Measurements from ENCODE around the gene GJC1. TPM values are rescaled to one million over a fixed set of nuclear protein-coding genes. Genes with fewer than 3 reads are reported as not detected.

Gene GJC1
- total and polyA plus RNA-seq, 2 experiments from 2014 or later = 13.6 to 18.4 TPM

GRCh38 chr17:44837196-44837595, 7.1 kb upstream of the GJC1 start:
- in situ Hi-C loops (cut with MboI) = no loop called here
- Histone ChIP-seq H3K79me2 (ENCODE audit: insufficient read depth) (no peaks in the 10 kb centered on the region), H3K27ac (no peak overlapping the region)

GRCh38 chr17:44832805-44833204, 2.7 kb upstream of the GJC1 start:
- H3K9me3 ChIP-seq (ENCODE audit: low read depth) = no peaks in the 10 kb centered on the region
- no peak overlapping the region for H3K4me3 ChIP-seq
- DNase-seq = no peak
- in situ Hi-C loops (cut with MboI) = no loop called here
- peaks cover 8% of the 10 kb centered on the region; the same call in 1 of the 2 replicates for H3K4me1 ChIP-seq (ENCODE audit: insufficient read depth)
- peaks cover 21% of the 10 kb centered on the region for H3F3A ChIP-seq (ENCODE audit: insufficient read depth)
- H3K9ac ChIP-seq = no peak overlapping the region
- no peaks in the 10 kb centered on the region for H3K27me3 ChIP-seq (replicated peaks; ENCODE audit: insufficient read depth)
- no peak overlapping the region for H3K4me2 ChIP-seq (ENCODE audit: unreplicated experiment)
- H3K9me2 ChIP-seq (ENCODE audit: insufficient read depth) = no peaks in the 10 kb centered on the region
- no peak overlapping the region for H3K27ac ChIP-seq
- H3K79me2 ChIP-seq (ENCODE audit: insufficient read depth) = peaks cover 18% of the 10 kb centered on the region
- no peak overlapping the region for H2AFZ ChIP-seq
- TF ChIP-seq EZH2 (IDR thresholded peaks at IDR 0.05; ENCODE audit: insufficient read depth, poor library complexity, severe bottlenecking) (no peak), EZH2phosphoT487 (IDR thresholded peaks at IDR 0.05; ENCODE audit: insufficient read depth, low read depth) (no peak)
- no peaks in the 10 kb centered on the region for H3K36me3 ChIP-seq (ENCODE audit: low read depth)
- WGBS, 2 experiments (ENCODE audit: low coverage in 1 of 2, low lambda C conversion rate in 2 of 2, missing lambda C conversion rate in 2 of 2) = 83 to 90% methylated on average over 5 of the region's 5 CpGs
- no peaks in the 10 kb centered on the region for H4K20me1 ChIP-seq (ENCODE audit: insufficient read depth)

More at GRCh38 chr17:44837196-44837595, 7.1 kb upstream of the GJC1 start:
- no peak overlapping the region for H3K9ac ChIP-seq
- H3F3A ChIP-seq (ENCODE audit: insufficient read depth) = no peaks in the 10 kb centered on the region
- no peak for TF ChIP-seq EZH2 (IDR thresholded peaks at IDR 0.05; ENCODE audit: insufficient read depth, poor library complexity, severe bottlenecking)
- no peak for TF ChIP-seq EZH2phosphoT487 (IDR thresholded peaks at IDR 0.05; ENCODE audit: insufficient read depth, low read depth)
- DNase-seq = no peak
- H3K4me3 ChIP-seq = no peak overlapping the region
- H3K27me3 ChIP-seq (replicated peaks; ENCODE audit: insufficient read depth) = no peaks in the 10 kb centered on the region
- no peaks in the 10 kb centered on the region for H3K4me1 ChIP-seq (ENCODE audit: insufficient read depth)
- no peak overlapping the region for H2AFZ ChIP-seq
- H3K4me2 ChIP-seq (ENCODE audit: unreplicated experiment) = no peak overlapping the region
- no peaks in the 10 kb centered on the region for H4K20me1 ChIP-seq (ENCODE audit: insufficient read depth)
- no peaks in the 10 kb centered on the region for H3K9me3 ChIP-seq (ENCODE audit: low read depth)
- WGBS, 2 experiments (ENCODE audit: low coverage in 1 of 2, low lambda C conversion rate in 2 of 2, missing lambda C conversion rate in 2 of 2) = 45 to 53% methylated on average over 2 of the region's 2 CpGs
- H3K9me2 ChIP-seq (ENCODE audit: insufficient read depth) = no peaks in the 10 kb centered on the region
- H3K36me3 ChIP-seq (ENCODE audit: low read depth) = no peaks in the 10 kb centered on the region

- H2AFZ ChIP-seq = no peak overlapping the region
- H3K27ac ChIP-seq = no peak overlapping the region
- 97 to 98% methylated on average over 12 of the region's 12 CpGs for WGBS, 2 experiments (ENCODE audit: low coverage in 1 of 2, low lambda C conversion rate in 2 of 2, missing lambda C conversion rate in 2 of 2)
- H3K4me3 ChIP-seq = no peak overlapping the region
- no peak overlapping the region for H3K4me2 ChIP-seq (ENCODE audit: unreplicated experiment)
- no peak overlapping the region for H3K9ac ChIP-seq
- no peak for TF ChIP-seq EZH2 (IDR thresholded peaks at IDR 0.05; ENCODE audit: insufficient read depth, poor library complexity, severe bottlenecking)
- TF ChIP-seq EZH2phosphoT487 (IDR thresholded peaks at IDR 0.05; ENCODE audit: insufficient read depth, low read depth) = no peak
- H3K4me1 ChIP-seq (ENCODE audit: insufficient read depth) = peaks cover 13% of the 10 kb centered on the region; the same call in 1 of the 2 replicates
- no peak for DNase-seq
- in situ Hi-C loops (cut with MboI) = no loop called here
- no peaks in the 10 kb centered on the region for H3K9me2 ChIP-seq (ENCODE audit: insufficient read depth)
- no peaks in the 10 kb centered on the region for H3K36me3 ChIP-seq (ENCODE audit: low read depth)
- H3K79me2 ChIP-seq (ENCODE audit: insufficient read depth) = peaks cover 33% of the 10 kb centered on the region
- peaks cover 22% of the 10 kb centered on the region for H3F3A ChIP-seq (ENCODE audit: insufficient read depth)
- H3K9me3 ChIP-seq (ENCODE audit: low read depth) = no peaks in the 10 kb centered on the region
- no peaks in the 10 kb centered on the region for H4K20me1 ChIP-seq (ENCODE audit: insufficient read depth)
- H3K27me3 ChIP-seq (replicated peaks; ENCODE audit: insufficient read depth) = no peaks in the 10 kb centered on the region
Measured at GRCh38 chr17:44831371-44831770, 1.3 kb upstream of the GJC1 start.

GRCh38 chr17:44830359-44831288, 537 bp upstream of the GJC1 start:
- TF ChIP-seq EZH2phosphoT487 (IDR thresholded peaks at IDR 0.05; ENCODE audit: insufficient read depth, low read depth) (no peak), EZH2 (IDR thresholded peaks at IDR 0.05; ENCODE audit: insufficient read depth, poor library complexity, severe bottlenecking) (no peak)
- Histone ChIP-seq H3K4me3 (peak overlapping the region; percentile 97), H3K9me2 (ENCODE audit: insufficient read depth) (no peaks in the 10 kb centered on the region), H3K4me2 (ENCODE audit: unreplicated experiment) (peak overlapping the region; percentile 82), H4K20me1 (ENCODE audit: insufficient read depth) (no peaks in the 10 kb centered on the region), H2AFZ (peak overlapping the region; percentile 90), H3K4me1 (ENCODE audit: insufficient read depth) (peaks cover 17% of the 10 kb centered on the region), H3K9me3 (ENCODE audit: low read depth) (no peaks in the 10 kb centered on the region), H3K27ac (no peak overlapping the region; the same call in 1 of the 2 replicates), H3K79me2 (ENCODE audit: insufficient read depth) (peaks cover 40% of the 10 kb centered on the region), H3K27me3 (replicated peaks; ENCODE audit: insufficient read depth) (no peaks in the 10 kb centered on the region), H3K9ac (peak overlapping the region; percentile 85), H3F3A (ENCODE audit: insufficient read depth) (peaks cover 22% of the 10 kb centered on the region), H3K36me3 (ENCODE audit: low read depth) (no peaks in the 10 kb centered on the region)
- in situ Hi-C loops (cut with MboI) = no loop called here
- peak; percentile 64 for DNase-seq
- 17 to 27% methylated on average over 29 to 48 of the region's 58 CpGs for WGBS, 2 experiments (ENCODE audit: low coverage in 1 of 2, low lambda C conversion rate in 2 of 2, missing lambda C conversion rate in 2 of 2)

Measured in GM23248 (cell line).